ENCODE results near the gene VSIG10L2. TPM values are rescaled to one million over a fixed set of nuclear protein-coding genes. Genes with fewer than 3 reads are reported as not detected.
"Not testable (repeated sequence)": the region's sequence is repeated elsewhere in the genome, so short reads cannot be mapped to it uniquely, and the experiment has no call there.

Gene VSIG10L2
- total and polyA plus RNA-seq, 8 donors, result 0.03 to 0.21 (median 0.20) TPM; not detected in 5

GRCh38 chr11:125903711-125904659 lies 41.9 kb upstream of the VSIG10L2 start, which contains the start of gene DDX25:
Gene DDX25 (plus strand): TSS chr11:125904508. CDS start chr11:125904518, 10 bp downstream.
- peak in 2 of 4 donors; percentile 35 to 75 for DNase-seq
- peaks cover 0 to 14% of the 10 kb centered on the region in 2 donors for H3K36me3 ChIP-seq
- peaks cover 15 to 27% of the 10 kb centered on the region in 2 donors for H3K4me1 ChIP-seq
- intact Hi-C loops (cut with DNase I), result no loop called here
- TF ChIP-seq CTCF (IDR thresholded peaks at IDR 0.05), result no peak
- H3K27ac ChIP-seq, result no peak within 1 kb of the TSS
- H3K27me3 ChIP-seq, result peaks cover 18 to 37% of the 10 kb centered on the region in 2 donors
- H3K9me3 ChIP-seq, result no peaks in the 10 kb centered on the region
- peak within 1 kb of the TSS in 1 of 2 donors; percentile 62 for H3K4me3 ChIP-seq
- no peak for ATAC-seq

GRCh38 chr11:125904678-125905077 lies 41.2 kb upstream of the VSIG10L2 start:
- no peak for TF ChIP-seq CTCF (IDR thresholded peaks at IDR 0.05)
- intact Hi-C loops (cut with DNase I), result no loop called here
- Histone ChIP-seq H3K4me1 (peaks cover 15 to 27% of the 10 kb centered on the region in 2 donors), H3K9me3 (no peaks in the 10 kb centered on the region), H3K4me3 (peak overlapping the region in 1 of 2 donors; percentile 62), H3K27me3 (peaks cover 18 to 37% of the 10 kb centered on the region in 2 donors), H3K36me3 (peaks cover 0 to 9% of the 10 kb centered on the region in 2 donors), H3K27ac (no peak overlapping the region)
- ATAC-seq (no peak), DNase-seq (no peak)

- H3K27ac ChIP-seq, result no peak overlapping the region
- no peak for ATAC-seq
- no peaks in the 10 kb centered on the region for H3K9me3 ChIP-seq
- H3K4me3 ChIP-seq, result no peak overlapping the region
- H3K36me3 ChIP-seq, result no peaks in the 10 kb centered on the region
- no peaks in the 10 kb centered on the region for H3K4me1 ChIP-seq
- H3K27me3 ChIP-seq, result peaks cover 3 to 17% of the 10 kb centered on the region in 2 donors
- no peak for DNase-seq
- intact Hi-C loops (cut with DNase I), result no loop called here
- no peak for TF ChIP-seq CTCF (IDR thresholded peaks at IDR 0.05)
Measured at GRCh38 chr11:125910226-125910849, 35.5 kb upstream of the VSIG10L2 start.

- ATAC-seq; H3K9me3 ChIP-seq; H3K36me3 ChIP-seq; H3K27ac ChIP-seq; H3K4me1 ChIP-seq; H3K4me3 ChIP-seq; DNase-seq; intact Hi-C loops (cut with DNase I): not testable (repeated sequence)
- H3K27me3 ChIP-seq, result peaks cover 3 to 18% of the 10 kb centered on the region in 2 donors
Measured at GRCh38 chr11:125914601-125915000, 31.2 kb upstream of the VSIG10L2 start.

- no peak for DNase-seq
- no peak for ATAC-seq
- H3K4me3 ChIP-seq, result no peak overlapping the region
- no peaks in the 10 kb centered on the region for H3K36me3 ChIP-seq
- no peaks in the 10 kb centered on the region for H3K9me3 ChIP-seq
- TF ChIP-seq CTCF (IDR thresholded peaks at IDR 0.05), result no peak
- H3K27me3 ChIP-seq, result peaks cover 0 to 18% of the 10 kb centered on the region in 2 donors
- H3K27ac ChIP-seq, result no peak overlapping the region
- intact Hi-C loops (cut with DNase I), result no loop called here
- H3K4me1 ChIP-seq, result no peaks in the 10 kb centered on the region
Measured at GRCh38 chr11:125916683-125917347, 29.0 kb upstream of the VSIG10L2 start.

Data from left lung (tissue), 10 donors.